Cardiac fibroblast (primary cell): ENCODE measurements around the gene APOD.
A peak's percentile ranks its signal among the peaks of the same experiment; 100 is the strongest.
"Not testable (repeated sequence)": the region's sequence is repeated elsewhere in the genome, so short reads cannot be mapped to it uniquely, and the experiment has no call there.

Experiments
- DNase-seq, 2 donors: peaks; one replicate each; pipeline versions ENCODE4 v3.0.0 to v3.0.0-alpha.2; 2010; ENCODE audit warnings: low read depth in 2 of 2
- H3K4me3 ChIP-seq, 2 donors: replicated peaks in 1 of 2; 1 replicate in 1 of 2; 2 replicates in 1 of 2; pipeline ENCODE4 v1.5.1; 2011; ENCODE audit warnings: low read depth in 2 of 2, low read length in 2 of 2, mild to moderate bottlenecking in 2 of 2, moderate library complexity in 1 of 2
- TF ChIP-seq, protein P1 (sequence below): IDR thresholded peaks from one replicate; pipeline ENCODE4 v1.5.1; 2011; ENCODE audit warnings: low read depth, mild to moderate bottlenecking, low read length, inconsistent platforms

APOD gene

DNA sequence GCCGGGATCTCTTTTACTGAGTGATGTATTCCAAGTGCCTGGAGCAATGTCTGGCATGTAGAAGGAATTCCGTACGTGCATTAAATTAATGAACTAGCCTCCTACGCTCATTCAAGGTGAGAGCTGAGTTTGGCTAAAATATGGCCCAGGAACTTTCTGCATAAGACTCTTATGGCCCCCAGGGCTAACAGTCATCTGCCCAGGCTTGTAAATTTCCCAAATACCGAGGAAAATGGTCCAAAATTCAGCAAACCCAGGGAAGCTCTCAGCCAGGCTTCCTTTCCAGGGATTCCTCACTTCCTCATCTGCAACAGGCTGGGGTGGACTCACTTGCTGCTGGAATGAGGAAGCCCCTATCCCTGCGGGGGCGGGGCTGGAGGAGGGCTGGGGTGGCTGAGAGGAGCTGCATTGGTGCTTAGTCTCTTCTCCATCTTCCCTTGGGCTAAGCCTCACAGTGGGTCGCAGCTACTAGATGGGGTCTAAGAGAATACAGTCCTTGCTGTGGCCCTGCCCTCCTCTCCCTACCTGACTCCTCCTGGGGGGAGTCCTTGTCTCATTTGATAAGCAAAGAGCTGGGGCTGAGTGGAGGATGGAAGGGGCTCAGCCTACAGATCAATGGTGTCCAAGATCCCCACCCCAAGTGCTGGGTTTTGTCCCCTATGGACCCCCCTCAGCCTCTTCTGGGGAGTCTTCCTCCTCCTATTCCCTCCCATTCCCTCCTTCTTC lies 28.5 kb upstream of the APOD start:
- DNase-seq = no peak
- TF ChIP-seq, protein P1, sequence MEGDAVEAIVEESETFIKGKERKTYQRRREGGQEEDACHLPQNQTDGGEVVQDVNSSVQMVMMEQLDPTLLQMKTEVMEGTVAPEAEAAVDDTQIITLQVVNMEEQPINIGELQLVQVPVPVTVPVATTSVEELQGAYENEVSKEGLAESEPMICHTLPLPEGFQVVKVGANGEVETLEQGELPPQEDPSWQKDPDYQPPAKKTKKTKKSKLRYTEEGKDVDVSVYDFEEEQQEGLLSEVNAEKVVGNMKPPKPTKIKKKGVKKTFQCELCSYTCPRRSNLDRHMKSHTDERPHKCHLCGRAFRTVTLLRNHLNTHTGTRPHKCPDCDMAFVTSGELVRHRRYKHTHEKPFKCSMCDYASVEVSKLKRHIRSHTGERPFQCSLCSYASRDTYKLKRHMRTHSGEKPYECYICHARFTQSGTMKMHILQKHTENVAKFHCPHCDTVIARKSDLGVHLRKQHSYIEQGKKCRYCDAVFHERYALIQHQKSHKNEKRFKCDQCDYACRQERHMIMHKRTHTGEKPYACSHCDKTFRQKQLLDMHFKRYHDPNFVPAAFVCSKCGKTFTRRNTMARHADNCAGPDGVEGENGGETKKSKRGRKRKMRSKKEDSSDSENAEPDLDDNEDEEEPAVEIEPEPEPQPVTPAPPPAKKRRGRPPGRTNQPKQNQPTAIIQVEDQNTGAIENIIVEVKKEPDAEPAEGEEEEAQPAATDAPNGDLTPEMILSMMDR = no peak
- no peak overlapping the region for H3K4me3 ChIP-seq

DNA sequence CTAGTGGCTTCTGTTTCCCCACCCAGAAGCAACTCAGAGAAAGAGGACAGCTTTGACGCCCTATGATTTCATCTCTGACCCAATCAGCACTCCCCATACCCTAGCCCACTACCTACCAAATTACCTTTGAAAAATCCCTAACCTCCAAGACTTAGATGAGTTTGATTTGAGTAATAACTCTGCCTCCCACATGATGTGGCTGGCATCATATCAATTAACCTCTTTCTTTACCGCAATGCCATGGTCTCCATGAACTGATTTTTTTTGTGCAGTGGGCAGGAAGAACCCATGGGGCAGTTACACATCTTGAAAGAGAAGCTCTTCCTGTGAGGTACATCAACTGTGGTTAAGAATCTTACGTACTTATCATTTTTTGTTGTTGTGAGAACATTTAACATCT lies 25.5 kb upstream of the APOD start:
- no peak for DNase-seq
- TF ChIP-seq, protein P1 = no peak
- H3K4me3 ChIP-seq = no peak overlapping the region

DNA sequence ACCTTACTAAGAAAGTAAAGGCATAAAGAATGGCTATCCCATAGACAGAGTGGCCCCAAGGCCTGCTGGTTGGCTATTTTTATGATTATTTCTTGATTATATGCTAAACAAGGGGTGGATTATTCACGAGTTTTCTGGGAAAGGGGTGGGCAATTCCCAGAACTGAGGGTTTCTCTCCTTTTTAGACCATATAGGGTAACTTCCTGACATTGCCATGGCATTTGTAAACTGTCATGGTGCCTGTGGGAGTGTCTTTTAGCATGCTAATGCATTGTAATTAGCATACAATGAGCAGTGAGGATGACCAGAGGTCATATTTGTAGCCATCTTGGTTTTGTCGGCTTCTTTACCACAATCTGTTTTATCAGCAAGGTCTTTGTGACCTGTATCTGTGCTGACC lies 18.0 kb upstream of the APOD start:
- H3K4me3 ChIP-seq, DNase-seq: not testable (repeated sequence)

DNA sequence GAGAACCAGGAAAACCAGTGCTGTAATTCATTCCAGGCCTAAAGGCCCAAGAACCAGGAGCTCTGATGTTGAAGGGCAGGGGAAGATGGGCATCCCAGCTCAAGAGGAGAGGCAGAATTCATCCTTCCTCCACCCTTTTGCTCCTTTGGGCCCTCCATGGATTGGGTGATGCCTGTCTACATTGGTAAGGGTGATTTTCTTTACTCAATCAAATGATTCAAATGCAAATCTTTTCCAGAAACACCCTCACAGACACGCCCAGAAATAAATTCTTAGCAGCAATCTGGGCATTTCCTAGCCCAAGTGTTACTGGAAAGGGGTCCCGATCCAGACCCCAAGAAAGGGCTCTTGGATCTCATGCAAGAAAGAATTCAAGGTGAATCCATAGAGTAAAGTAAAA lies 17.6 kb upstream of the APOD start:
- H3K4me3 ChIP-seq = no peak overlapping the region
- TF ChIP-seq, protein P1 = no peak
- no peak for DNase-seq

DNA sequence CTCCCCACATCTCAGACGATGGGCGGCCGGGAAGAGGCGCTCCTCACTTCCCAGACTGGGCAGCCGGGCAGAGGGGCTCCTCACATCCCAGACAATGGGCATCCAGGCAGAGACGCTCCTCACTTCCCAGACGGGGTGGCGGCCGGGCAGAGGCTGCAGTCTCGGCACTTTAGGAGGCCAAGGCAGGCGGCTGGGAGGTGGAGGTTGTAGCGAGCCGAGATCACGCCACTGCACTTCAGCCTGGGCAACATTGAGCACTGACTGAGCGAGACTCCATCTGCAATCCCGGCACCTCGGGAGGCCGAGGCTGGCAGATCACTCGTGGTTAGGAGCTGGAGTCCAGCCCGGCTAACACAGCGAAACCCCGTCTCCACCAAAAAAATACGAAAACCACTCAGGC lies 16.2 kb upstream of the APOD start:
- not testable (repeated sequence) for H3K4me3 ChIP-seq, DNase-seq

DNA sequence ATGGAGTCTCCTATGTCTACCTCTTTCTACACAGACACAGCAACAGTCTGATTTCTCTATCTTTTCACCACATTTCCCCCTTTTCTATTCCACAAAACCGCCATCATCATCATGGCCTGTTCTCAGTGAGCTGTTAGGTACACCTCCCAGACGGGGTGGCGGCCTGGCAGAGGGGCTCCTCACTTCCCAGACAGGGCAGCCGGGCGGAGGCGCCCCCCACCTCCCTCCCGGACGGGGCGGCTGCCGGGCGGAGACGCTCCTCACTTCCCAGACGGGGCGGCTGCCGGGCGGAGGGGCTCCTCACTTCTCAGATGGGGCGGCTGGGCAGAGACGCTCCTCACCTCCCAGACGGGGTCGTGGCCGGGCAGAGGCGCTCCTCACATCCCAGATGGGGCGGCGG lies 15.8 kb upstream of the APOD start:
- H3K4me3 ChIP-seq, DNase-seq: not testable (repeated sequence)

DNA sequence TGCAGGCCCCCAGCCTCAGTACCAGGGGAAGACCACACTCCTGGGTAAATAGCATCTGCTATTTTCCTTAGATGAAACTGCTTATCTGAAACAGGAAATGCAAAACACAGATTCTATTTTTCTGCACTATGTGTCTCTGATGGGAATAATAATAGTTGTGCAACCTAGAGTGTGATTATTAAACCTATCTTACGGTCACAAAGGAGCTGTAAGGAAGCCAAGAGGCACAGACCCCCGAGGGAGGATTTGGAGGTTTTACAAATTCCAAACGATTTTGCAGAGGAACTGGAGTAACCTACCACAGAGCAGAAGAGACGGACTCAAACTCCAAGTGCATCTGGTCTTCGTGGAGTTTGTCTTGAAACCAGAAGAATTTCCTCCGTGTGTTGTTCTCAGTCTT lies 14.1 kb upstream of the APOD start:
- peak; percentile 10 to 86 for DNase-seq
- TF ChIP-seq, protein P1 = no peak
- H3K4me3 ChIP-seq = no peak overlapping the region

DNA sequence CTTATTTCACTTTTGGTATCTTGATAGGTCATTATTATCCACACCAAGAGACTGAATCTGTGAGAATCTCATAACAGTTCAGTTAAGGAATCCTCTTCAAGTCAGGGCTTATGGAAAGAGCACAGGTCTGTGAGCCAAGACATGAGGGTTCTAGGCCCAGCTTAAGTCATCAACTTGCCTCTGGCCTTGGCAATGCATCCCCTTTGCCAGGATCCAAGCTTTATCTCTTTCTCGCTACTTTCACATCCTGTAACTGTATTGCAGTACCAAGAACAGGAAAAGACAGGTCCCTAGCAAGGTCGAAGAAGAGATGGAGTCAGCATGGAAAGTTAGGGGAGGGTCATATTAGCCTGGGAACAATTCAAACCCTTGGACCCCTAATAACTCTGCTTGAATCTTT lies 13.5 kb upstream of the APOD start:
- H3K4me3 ChIP-seq = no peak overlapping the region
- TF ChIP-seq, protein P1 = no peak
- DNase-seq = peak in 1 of 2 donors; percentile 70
